PFSK-1 (cell line): ENCODE results near the gene HES3.

Experiments used
- FOXP2 ChIP-seq: optimal IDR thresholded peaks from 2 replicates; pipeline ENCODE3; 2011; ENCODE audit warnings: borderline replicate concordance, control low read depth, inconsistent platforms; ENCODE audit not compliant: insufficient read depth; ENCODE audit errors: extremely low read length, extremely low read depth
- POLR2AphosphoS5 ChIP-seq: IDR thresholded peaks from 2 replicates; pipeline ENCODE4 v1.6.1; 2012; ENCODE audit warnings: low read depth, mild to moderate bottlenecking, control low read depth, low read length, moderate library complexity
- REST ChIP-seq, 2 experiments: IDR thresholded peaks; 2 replicates each; pipeline versions ENCODE4 v1.6.1 to v1.8.0; 2011 to 2012; ENCODE audit warnings: low read depth in 2 of 2, low read length in 2 of 2, control low read depth in 1 of 2, inconsistent platforms in 1 of 2, mild to moderate bottlenecking in 1 of 2, moderate library complexity in 1 of 2; ENCODE audit not compliant: insufficient read depth in 1 of 2
- SIN3A ChIP-seq: IDR thresholded peaks from 2 replicates; pipeline ENCODE4 v1.6.1; 2012; ENCODE audit warnings: mild to moderate bottlenecking, low read length, moderate library complexity, borderline replicate concordance; ENCODE audit not compliant: insufficient read depth
- TAF1 ChIP-seq: IDR thresholded peaks from 2 replicates; pipeline ENCODE4 v1.6.1; 2012; ENCODE audit warnings: low read length, control low read depth, borderline replicate concordance; ENCODE audit not compliant: insufficient read depth

Gene HES3

DNA sequence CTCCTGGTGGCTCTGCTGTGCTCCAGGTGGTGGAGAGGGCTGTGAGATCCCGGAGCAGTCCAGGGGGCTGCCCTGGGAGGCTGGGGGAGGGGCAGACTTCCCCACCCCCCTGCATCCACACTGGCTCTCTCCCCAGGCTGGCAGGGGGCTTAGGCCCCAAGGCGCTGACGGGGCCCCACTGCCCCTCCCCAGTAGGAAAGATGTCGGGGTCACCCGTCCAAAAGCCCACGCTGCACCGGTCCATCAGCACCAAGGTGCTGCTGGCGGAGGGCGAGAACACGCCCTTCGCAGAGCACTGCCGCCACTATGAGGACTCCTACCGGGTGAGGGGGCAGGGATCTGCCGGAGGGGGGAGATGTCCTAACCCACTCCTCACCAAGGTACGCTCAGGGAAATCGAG, 32.2 kb upstream of the HES3 start:
- TF ChIP-seq FOXP2 (no peak), SIN3A (no peak), POLR2AphosphoS5 (no peak), REST (IDR thresholded peaks at IDR 0.05; ENCODE audit: insufficient read depth in 1 of 2, low read depth in 2 of 2, low read length in 2 of 2) (no peak), TAF1 (no peak)

- no peak for TF ChIP-seq POLR2AphosphoS5
- no peak for TF ChIP-seq REST (IDR thresholded peaks at IDR 0.05; ENCODE audit: insufficient read depth in 1 of 2, low read depth in 2 of 2, low read length in 2 of 2)
- no peak for TF ChIP-seq FOXP2
- TF ChIP-seq SIN3A = no peak
- no peak for TF ChIP-seq TAF1
Observed at GRCh38 chr1:6212193-6212959, 31.6 kb upstream of the HES3 start.

DNA sequence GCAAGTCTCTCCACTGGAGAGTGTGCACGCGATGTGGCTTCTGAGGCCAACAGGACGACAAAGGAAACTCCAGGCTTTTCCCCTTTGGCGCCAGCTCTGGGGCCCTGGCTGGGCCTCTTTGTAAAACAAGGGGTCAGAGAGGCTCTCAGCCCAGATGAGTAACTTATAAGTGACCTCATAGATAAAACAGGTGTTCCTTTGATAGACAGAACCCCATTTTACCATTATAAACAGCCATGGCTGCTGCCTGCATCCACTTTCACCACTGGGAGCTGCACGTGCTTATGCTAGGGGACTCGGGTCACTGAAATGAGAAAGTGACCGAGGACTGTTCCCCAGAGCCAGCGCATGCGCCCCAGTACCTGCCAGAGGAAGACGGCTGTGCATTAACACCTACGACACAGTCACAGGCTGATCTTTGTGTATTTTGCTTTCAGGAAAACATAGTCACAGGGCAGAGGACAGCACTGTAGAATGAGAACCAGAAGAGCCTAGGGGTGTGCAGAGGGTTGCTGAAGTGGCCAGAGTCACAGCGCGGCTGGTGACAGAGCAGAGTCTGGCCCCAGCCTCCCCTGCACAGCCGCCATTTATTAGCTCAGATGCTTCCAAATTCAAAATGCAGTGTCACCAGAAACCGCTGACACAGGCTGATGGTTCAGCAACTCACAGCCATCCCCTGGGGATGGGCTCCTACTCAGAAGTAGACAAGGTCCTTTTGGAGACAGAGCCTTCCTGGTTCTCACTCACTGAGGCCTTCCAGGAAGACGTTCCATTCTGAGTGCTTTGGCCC, 25.4 kb upstream of the HES3 start:
- TF ChIP-seq REST (IDR thresholded peaks at IDR 0.05; ENCODE audit: insufficient read depth in 1 of 2, low read depth in 2 of 2, low read length in 2 of 2) (no peak), SIN3A (no peak), TAF1 (no peak), FOXP2 (no peak), POLR2AphosphoS5 (no peak)

DNA sequence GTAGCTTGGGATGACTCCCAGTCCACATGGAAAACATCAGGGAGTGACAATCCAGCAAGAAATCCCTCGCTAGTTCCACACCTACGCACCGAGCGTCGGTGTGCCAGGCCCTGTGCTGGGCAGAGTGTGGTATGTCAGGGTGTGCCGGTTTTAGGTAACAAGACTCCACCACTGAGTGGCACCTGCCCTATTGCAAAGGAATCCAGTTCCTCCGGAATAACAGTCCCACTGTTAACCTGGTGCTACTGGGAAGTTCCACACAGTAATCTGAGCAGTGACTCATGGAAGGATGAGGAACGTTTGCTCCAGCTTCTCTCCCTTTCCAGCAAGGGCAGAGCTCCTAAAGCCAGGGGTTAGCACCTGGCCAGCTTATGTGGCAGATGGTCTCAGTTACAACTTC, 23.7 kb upstream of the HES3 start:
- no peak; the same call in 1 of the 2 replicates for TF ChIP-seq POLR2AphosphoS5
- TF ChIP-seq SIN3A = no peak
- no peak for TF ChIP-seq TAF1
- no peak for TF ChIP-seq FOXP2
- TF ChIP-seq REST (IDR thresholded peaks at IDR 0.05; ENCODE audit: insufficient read depth in 1 of 2, low read depth in 2 of 2, low read length in 2 of 2) = no peak
